K562 (cell line): ENCODE results near the gene DOK1. TPM values are rescaled to one million over a fixed set of nuclear protein-coding genes. Genes with fewer than 3 reads are reported as not detected.
A peak's percentile ranks its signal among the peaks of the same experiment; 100 is the strongest.

Experiments used
- ATAC-seq: fragments of 200-7000 bp; cut with Tn5 transposase; 3 replicates; pipeline ENCODE4 v1.9.1; 2020; ENCODE audit warnings: moderate library complexity
- BruUV-seq: library from RNA; stranded (reverse); fragments of 400-500 nt; replicated peaks from 2 replicates; lab custom pipeline; 2021; lab: Mats Ljungman, UMichigan
- CTCF ChIA-PET: fragments of 300-600 bp; formaldehyde crosslinking; extraction: SDS; loops from one replicate; lab custom pipeline; 2021; ENCODE audit warnings: low intra/inter-chr PET ratio; lab: Yijun Ruan, JAX
- POLR2A ChIA-PET: fragments of 300-600, 350-650 bp; sonication (Branson Sonifier 250); formaldehyde crosslinking; extraction: SDS; loops from one replicate; lab custom pipeline; 2021; ENCODE audit warnings: antibody characterized with exemption, inconsistent platforms; lab: Yijun Ruan, JAX
- DNase-seq, 4 experiments: peaks; one replicate each; pipeline versions ENCODE4 v3.0.0 to v3.0.0-alpha.2; 2011 to 2018; ENCODE audit warnings: low spot score in 3 of 4, mixed read lengths in 3 of 4; ENCODE audit errors: extremely low read depth in 1 of 4
- FAIRE-seq: peaks from 2 replicates; lab custom pipeline; 2011; peaks lifted over from hg19 to GRCh38; lab: Jason Lieb, UNC
- H2AFZ ChIP-seq: 2 replicates; pipeline ENCODE4 v1.6.0; 2011; ENCODE audit warnings: low read depth, low read length, control low read depth, inconsistent platforms
- H3K27ac ChIP-seq: fragments of 200-600 bp; 3 replicates; pipeline ENCODE4 v1.8.0; 2011; ENCODE audit warnings: low read depth, mild to moderate bottlenecking, control low read depth, inconsistent platforms, low read length, moderate library complexity, mixed read lengths; ENCODE audit errors: extremely low read depth
- H3K27me3 ChIP-seq, 2 experiments: fragments of 300-600 bp in 1 of 2; 2 replicates in 1 of 2; 3 replicates in 1 of 2; pipeline versions ENCODE4 v1.6.0 to v1.8.0; 2011; ENCODE audit warnings: inconsistent platforms in 2 of 2, low read length in 2 of 2, mild to moderate bottlenecking in 1 of 2, mixed read lengths in 1 of 2, moderate library complexity in 1 of 2; ENCODE audit not compliant: control insufficient read depth in 2 of 2, insufficient read depth in 2 of 2
- H3K36me3 ChIP-seq: fragments of 300-600 bp; 3 replicates; pipeline ENCODE4 v1.8.0; 2011; ENCODE audit warnings: mild to moderate bottlenecking, low read length, inconsistent platforms; ENCODE audit not compliant: control insufficient read depth, insufficient read depth
- H3K4me1 ChIP-seq, 2 experiments: fragments of 200-600 bp in 1 of 2; replicated peaks in 1 of 2; 2 replicates in 1 of 2; 3 replicates in 1 of 2; pipeline versions ENCODE4 v1.5.1 to v1.8.0; 2011; ENCODE audit warnings: inconsistent platforms in 2 of 2, low read length in 2 of 2, mild to moderate bottlenecking in 1 of 2, mixed read lengths in 1 of 2, moderate library complexity in 1 of 2; ENCODE audit not compliant: control insufficient read depth in 2 of 2, insufficient read depth in 2 of 2
- H3K4me2 ChIP-seq: 2 replicates; pipeline ENCODE4 v1.6.1; 2011; ENCODE audit warnings: low read length, control low read depth, inconsistent platforms, mixed read lengths; ENCODE audit not compliant: insufficient read depth
- H3K4me3 ChIP-seq: fragments of 200-600 bp; sonication (generic), shearing (Covaris generic); 2 replicates; pipeline ENCODE4 v1.5.1; 2016; ENCODE audit warnings: control low read depth, inconsistent platforms
- H3K79me2 ChIP-seq: fragments of 200-600 bp; 3 replicates; pipeline ENCODE4 v1.8.0; 2011; ENCODE audit warnings: low read length, inconsistent platforms; ENCODE audit not compliant: control insufficient read depth, insufficient read depth
- H3K9ac ChIP-seq, 2 experiments: 2 replicates each; pipeline versions ENCODE4 v1.6.0 to v1.6.1; 2011; ENCODE audit warnings: low read depth in 2 of 2, low read length in 2 of 2, control low read depth in 1 of 2, inconsistent platforms in 1 of 2, mild to moderate bottlenecking in 1 of 2, mixed read lengths in 1 of 2; ENCODE audit not compliant: insufficient read depth in 1 of 2
- H3K9me1 ChIP-seq: one replicate; pipeline ENCODE4 v1.6.0; 2011; ENCODE audit warnings: inconsistent platforms, mild to moderate bottlenecking, low read length, moderate library complexity; ENCODE audit not compliant: control insufficient read depth, insufficient read depth
- H3K9me3 ChIP-seq: replicated peaks from 2 replicates; pipeline ENCODE4 v1.5.1; 2011; ENCODE audit warnings: low read depth, low read length, inconsistent platforms; ENCODE audit not compliant: control insufficient read depth, insufficient read depth
- H4K20me1 ChIP-seq: replicated peaks from 2 replicates; pipeline ENCODE4 v1.6.1; 2011; ENCODE audit warnings: low read length, inconsistent platforms, mixed read lengths; ENCODE audit not compliant: control insufficient read depth, insufficient read depth
- RAD21 ChIP-seq, 2 experiments: fragments of 250-450 bp in 1 of 2; fragments of 450-650 bp in 1 of 2; sonication (Bioruptor Pico) in 1 of 2; formaldehyde crosslinking in 1 of 2; IDR thresholded peaks in 1 of 2; conservative IDR thresholded peaks in 1 of 2; 2 replicates each; pipeline versions ENCODE4 v1.4.0 to v1.8.0; 2020 to 2022; ENCODE audit warnings: mild to moderate bottlenecking in 2 of 2, moderate library complexity in 1 of 2
- RBFOX2 ChIP-seq: fragments of 200-400 bp; formaldehyde crosslinking; IDR thresholded peaks from 2 replicates; pipeline ENCODE4 v1.6.1; 2017; ENCODE audit warnings: low read depth, mild to moderate bottlenecking, low read length, moderate library complexity
- WGBS: fragments of 100-300 bp; shearing (Covaris generic); methylation state at CpG from one replicate; pipeline ENCODE4 v1.1.6; 2016; ENCODE audit warnings: low coverage, mixed read lengths; ENCODE audit not compliant: insufficient coverage; ENCODE audit errors: missing lambda C conversion rate; 5-methylcytosine and 5-hydroxymethylcytosine counted together
- in situ Hi-C: fragments of 300-500 bp; cut with MboI; formaldehyde crosslinking; loops from 4 replicates; pipeline ENCODE4 v1.15.0; 2018; ENCODE audit warnings: inconsistent platforms, mixed read lengths
- intact Hi-C: fragments of 100-400 bp; cut with micrococcal nuclease; formaldehyde crosslinking; loops from 2 replicates; pipeline ENCODE4 v1.14.2; 2022
- polyA plus RNA-seq, 8 experiments: library from polyadenylated mRNA; depleted of rRNA in 4 of 8; stranded (reverse) in 5 of 8; unstranded in 3 of 8; fragments of >200 nt; fragmentation: Nextera tagmentation in 2 of 8; fragmentation: Illumina TruSeq in 1 of 8; extraction: Ambion mirVana in 2 of 8; extraction: Trizol in 1 of 8; gene quantifications; 2 replicates each; pipeline versions ENCODE4 v1.2.1 to v1.2.3, GENCODE V29; 2011 to 2014; ENCODE audit warnings: inconsistent platforms in 1 of 8, missing spikeins in 1 of 8
- total RNA-seq, 7 experiments: library from RNA; depleted of rRNA in 6 of 7; stranded (reverse); fragments of >200 nt in 6 of 7; fragmentation: Illumina TruSeq in 2 of 7; extraction: Trizol in 2 of 7; gene quantifications; 2 replicates each; pipeline versions ENCODE4 v1.2.1 to v1.2.3, GENCODE V29; 2011 to 2021; ENCODE audit warnings: low replicate concordance in 1 of 7

Gene DOK1
- total and polyA plus RNA-seq, 9 of the 15 experiments (the other 6 are each of a cell fraction or from before 2014, with no cell fraction given), result 0.59 to 36.4 (median 16.1) TPM

GRCh38 chr2:74558284-74559230, 4.0 kb downstream of the DOK1 start:
- intact Hi-C loops, result no loop called here
- H2AFZ ChIP-seq, result no peak overlapping the region
- FAIRE-seq (peak; percentile 23), DNase-seq (no peak), ATAC-seq (no peak)
- BruUV-seq, result no TSS peak
- H3K4me1 ChIP-seq, result peaks cover 17 to 40% of the 10 kb centered on the region in 2 experiments
- peak overlapping the region in 1 of 2 experiments; percentile 77; a peak in 1 of 4 replicates for H3K9ac ChIP-seq
- no peak overlapping the region for H3K4me3 ChIP-seq
- in situ Hi-C loops, result no loop called here
- no peaks in the 10 kb centered on the region for H3K9me3 ChIP-seq
- H3K79me2 ChIP-seq, result peaks cover 15% of the 10 kb centered on the region; the same call in 2 of the 3 replicates
- no peaks in the 10 kb centered on the region for H3K9me1 ChIP-seq
- ChIA-PET POLR2A (interaction anchor here (0.6 to 1.5 kb wide), 10 partner anchors 8 to 351 kb away, joined by 3 to 6 read pairs (median 4); no protein-coding TSS in a partner anchor), CTCF (no interaction called here)
- no peak overlapping the region for H3K4me2 ChIP-seq
- H3K27ac ChIP-seq, result no peak overlapping the region
- H3K27me3 ChIP-seq, result peaks cover 0 to 16% of the 10 kb centered on the region in 2 experiments; a peak in 2 of 5 replicates
- TF ChIP-seq RBFOX2, result 0 out of 2 replicates have a peak, but pooled peaks have one; percentile 21
- no peak for TF ChIP-seq RAD21 (CRISPR knock-in tag; conservative IDR thresholded peaks at IDR 0.05 in 1 of 2, IDR thresholded peaks at IDR 0.05 in 1 of 2)
- 53% methylated on average over 7 of the region's 7 CpGs for WGBS
- H3K36me3 ChIP-seq, result peaks cover 17% of the 10 kb centered on the region; the same call in 1 of the 3 replicates
- no peaks in the 10 kb centered on the region for H4K20me1 ChIP-seq
